ENCODE measurements around the gene SLC5A12. TPM values are rescaled to one million over a fixed set of nuclear protein-coding genes. Genes with fewer than 3 reads are reported as not detected.

The SLC5A12 gene
- total RNA-seq, 1 donor from 2014 or later = not detected

GRCh38 chr11:26621132-26621531, 100.7 kb downstream of the SLC5A12 start:
- TF ChIP-seq, protein P1, sequence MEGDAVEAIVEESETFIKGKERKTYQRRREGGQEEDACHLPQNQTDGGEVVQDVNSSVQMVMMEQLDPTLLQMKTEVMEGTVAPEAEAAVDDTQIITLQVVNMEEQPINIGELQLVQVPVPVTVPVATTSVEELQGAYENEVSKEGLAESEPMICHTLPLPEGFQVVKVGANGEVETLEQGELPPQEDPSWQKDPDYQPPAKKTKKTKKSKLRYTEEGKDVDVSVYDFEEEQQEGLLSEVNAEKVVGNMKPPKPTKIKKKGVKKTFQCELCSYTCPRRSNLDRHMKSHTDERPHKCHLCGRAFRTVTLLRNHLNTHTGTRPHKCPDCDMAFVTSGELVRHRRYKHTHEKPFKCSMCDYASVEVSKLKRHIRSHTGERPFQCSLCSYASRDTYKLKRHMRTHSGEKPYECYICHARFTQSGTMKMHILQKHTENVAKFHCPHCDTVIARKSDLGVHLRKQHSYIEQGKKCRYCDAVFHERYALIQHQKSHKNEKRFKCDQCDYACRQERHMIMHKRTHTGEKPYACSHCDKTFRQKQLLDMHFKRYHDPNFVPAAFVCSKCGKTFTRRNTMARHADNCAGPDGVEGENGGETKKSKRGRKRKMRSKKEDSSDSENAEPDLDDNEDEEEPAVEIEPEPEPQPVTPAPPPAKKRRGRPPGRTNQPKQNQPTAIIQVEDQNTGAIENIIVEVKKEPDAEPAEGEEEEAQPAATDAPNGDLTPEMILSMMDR (IDR thresholded peaks at IDR 0.05) = no peak
- H3K4me1 Mint-ChIP-seq = no peaks in the 10 kb centered on the region
- DNase-seq = no peak
- H3K27me3 Mint-ChIP-seq = no peaks in the 10 kb centered on the region
- H3K27ac Mint-ChIP-seq = no peak overlapping the region
- no peak overlapping the region for H3K4me3 Mint-ChIP-seq
- ChIA-PET CTCF (no interaction called here), POLR2A (no interaction called here)
- H3K36me3 Mint-ChIP-seq (ENCODE audit: low read depth) = no peaks in the 10 kb centered on the region
- intact Hi-C loops (cut with micrococcal nuclease) = no loop called here
- ATAC-seq (ENCODE audit: low read depth) = no peak
- no peaks in the 10 kb centered on the region for H3K9me3 Mint-ChIP-seq

DNA sequence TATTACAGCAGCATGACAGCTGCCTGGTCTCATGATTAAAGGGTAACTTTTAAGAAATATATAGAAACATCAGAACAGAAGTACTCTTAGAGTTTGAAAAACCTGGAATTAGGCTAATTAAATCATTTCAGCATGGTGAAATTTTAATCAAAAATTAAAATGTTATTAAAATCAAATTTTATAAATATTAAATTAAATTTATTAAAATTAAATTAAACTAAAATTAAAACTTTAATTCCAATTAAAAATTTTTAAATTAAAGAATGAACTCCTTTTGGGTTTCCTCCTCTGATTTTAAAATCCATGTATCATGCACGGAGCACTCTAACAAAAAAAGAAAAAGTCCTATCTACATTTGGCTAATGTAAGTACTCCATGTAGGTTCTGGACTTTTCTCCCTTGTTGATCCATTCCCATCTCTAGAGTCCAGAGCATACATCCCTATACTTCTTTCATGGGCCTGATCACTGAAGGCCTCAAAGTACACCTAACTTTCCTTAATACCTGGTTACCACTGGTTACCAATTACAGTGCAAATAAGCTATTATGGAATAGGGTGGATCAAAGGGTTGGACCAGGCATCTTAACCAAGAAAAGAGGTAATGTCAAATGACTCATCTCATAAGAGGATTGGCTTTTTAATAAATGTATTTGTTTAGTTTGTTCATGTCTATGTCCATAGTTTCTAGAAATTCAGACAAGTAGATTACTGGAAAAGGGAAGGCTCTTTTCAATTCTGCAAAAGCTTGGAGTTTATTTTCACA, 101.4 kb downstream of the SLC5A12 start:
- DNase-seq (no peak), ATAC-seq (ENCODE audit: low read depth) (no peak)
- ChIA-PET CTCF (no interaction called here), POLR2A (no interaction called here)
- TF ChIP-seq, protein P1 (IDR thresholded peaks at IDR 0.05) = no peak
- Mint-ChIP-seq H3K9me3 (no peaks in the 10 kb centered on the region), H3K4me1 (no peaks in the 10 kb centered on the region), H3K27me3 (no peaks in the 10 kb centered on the region), H3K36me3 (ENCODE audit: low read depth) (no peaks in the 10 kb centered on the region), H3K4me3 (no peak overlapping the region), H3K27ac (no peak overlapping the region)
- intact Hi-C loops (cut with micrococcal nuclease) = no loop called here

- Mint-ChIP-seq H3K4me1 (no peaks in the 10 kb centered on the region), H3K27ac (no peak overlapping the region), H3K36me3 (ENCODE audit: low read depth) (no peaks in the 10 kb centered on the region), H3K4me3 (no peak overlapping the region), H3K27me3 (no peaks in the 10 kb centered on the region), H3K9me3 (peaks cover under 1% of the 10 kb centered on the region)
- intact Hi-C loops (cut with micrococcal nuclease) = no loop called here
- no peak for DNase-seq
- no peak for ATAC-seq (ENCODE audit: low read depth)
- TF ChIP-seq, protein P1 (IDR thresholded peaks at IDR 0.05) = no peak
- ChIA-PET POLR2A (no interaction called here), CTCF (no interaction called here)
These were observed 103.4 kb downstream of the SLC5A12 start for GRCh38 chr11:26618441-26618840.

Other genes with a start within 250 kb of the SLC5A12 start
- not detected in 2 replicates for gene MUC15, start 149.8 kb downstream of the SLC5A12 start, total RNA-seq